ENCODE data around the gene PRXL2B. TPM values are rescaled to one million over a fixed set of nuclear protein-coding genes. Genes with fewer than 3 reads are reported as not detected.

PRXL2B gene
- polyA plus RNA-seq, 3 donors: 39.7 to 50.5 (median 48.7) TPM

DNA sequence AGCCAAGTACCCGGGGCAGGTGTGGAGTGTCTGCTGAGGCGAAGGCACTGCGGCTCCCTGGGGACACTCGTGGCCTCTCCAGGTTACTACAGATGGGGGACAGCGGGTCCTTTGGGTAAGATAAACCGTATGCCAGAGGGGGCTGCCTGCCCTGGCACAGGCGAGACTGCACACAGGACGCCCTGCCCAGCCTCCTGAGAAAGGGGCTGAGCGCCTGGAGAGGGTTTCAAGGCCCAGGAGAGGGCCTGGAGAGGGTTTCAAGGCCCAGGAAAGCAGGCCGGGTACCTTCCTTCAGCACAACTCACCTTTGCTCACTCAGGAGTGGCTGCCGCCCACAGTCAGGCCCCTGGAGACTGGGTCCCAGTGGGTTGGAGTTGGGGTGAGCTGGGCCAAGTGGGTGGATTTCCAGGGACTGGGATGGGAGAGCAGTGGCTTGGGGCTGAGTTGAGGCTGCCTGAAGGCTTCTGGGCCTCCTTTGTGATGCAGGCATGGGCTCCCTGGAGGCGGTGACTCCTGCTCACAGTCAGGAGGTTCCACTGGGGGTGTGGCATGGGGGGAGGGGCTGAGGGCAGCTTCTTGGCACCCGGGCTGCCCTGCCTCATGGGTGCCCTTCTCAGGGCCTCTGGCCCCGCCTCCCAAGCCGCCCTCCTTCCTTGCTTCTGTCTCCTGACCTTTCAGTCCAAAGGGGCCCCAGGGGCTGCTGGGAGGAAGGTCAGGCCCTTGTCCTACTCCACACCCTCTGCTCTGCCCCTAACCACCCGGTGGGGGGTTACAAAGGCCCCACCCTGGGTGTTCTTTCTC lies 46.2 kb downstream of the PRXL2B start, which contains the start of gene MMEL1:
TSS of gene MMEL1 (minus strand) at position 456 of the 801 bp plus-strand sequence. CDS start 3,532 bp downstream, outside the sequence.
- no peak for DNase-seq

DNA sequence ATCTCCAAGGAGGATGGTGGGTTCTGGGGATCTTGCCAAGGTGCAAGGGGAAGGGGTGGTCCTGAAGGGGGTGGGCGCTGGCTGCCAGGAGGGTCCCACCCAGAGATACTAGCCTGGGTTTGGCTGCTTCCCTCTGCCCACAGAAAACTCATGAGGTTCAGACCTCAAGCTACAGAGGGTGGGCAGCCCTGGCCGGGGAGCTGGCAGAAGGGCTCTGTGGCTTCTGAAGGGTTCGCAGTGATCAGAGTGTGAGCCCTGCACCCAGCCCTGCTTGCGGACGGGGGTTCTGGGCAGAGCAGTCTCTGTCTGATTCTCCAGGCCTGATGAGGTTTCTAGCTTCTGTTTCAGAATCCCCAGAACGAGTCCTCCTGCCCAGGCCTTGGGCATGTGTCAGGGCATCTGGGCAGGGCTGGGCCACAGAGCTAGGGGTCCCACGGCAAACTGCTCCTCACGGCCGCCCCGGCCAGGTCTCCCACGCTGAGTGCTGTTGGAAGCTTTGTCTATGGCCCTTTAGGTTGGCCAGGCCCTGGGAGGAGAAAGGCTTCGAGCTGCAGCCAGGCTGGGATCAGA lies 46.9 kb downstream of the PRXL2B start:
- DNase-seq: no peak

DNA sequence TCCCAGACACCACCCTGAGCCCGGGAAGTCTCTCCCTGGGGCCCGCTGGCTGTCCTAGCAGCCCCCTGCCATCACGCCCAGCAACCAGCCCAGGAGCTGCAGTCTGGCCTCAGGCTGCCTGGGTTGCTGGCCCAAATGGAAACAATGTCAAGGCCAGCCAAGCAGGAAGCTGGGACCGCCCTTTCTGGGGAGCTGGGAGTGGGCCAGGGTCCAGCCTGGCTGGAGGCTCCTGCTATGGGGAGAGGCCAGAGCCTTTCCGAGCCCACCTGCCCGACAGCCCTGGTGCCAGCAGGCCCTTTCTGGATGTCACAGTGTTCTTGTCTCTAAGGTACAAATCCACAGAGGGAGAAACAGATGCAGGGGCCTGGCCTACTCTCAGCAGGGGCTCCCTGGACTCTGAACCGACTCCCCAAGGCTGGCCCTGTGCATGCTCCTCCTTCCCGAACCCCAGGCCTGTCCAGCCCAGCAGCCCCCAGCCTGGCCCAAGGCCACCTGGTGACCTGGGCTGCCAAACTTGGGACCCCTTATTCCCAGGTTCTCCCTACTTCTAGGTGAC lies 47.4 kb downstream of the PRXL2B start:
- DNase-seq: no peak

DNA sequence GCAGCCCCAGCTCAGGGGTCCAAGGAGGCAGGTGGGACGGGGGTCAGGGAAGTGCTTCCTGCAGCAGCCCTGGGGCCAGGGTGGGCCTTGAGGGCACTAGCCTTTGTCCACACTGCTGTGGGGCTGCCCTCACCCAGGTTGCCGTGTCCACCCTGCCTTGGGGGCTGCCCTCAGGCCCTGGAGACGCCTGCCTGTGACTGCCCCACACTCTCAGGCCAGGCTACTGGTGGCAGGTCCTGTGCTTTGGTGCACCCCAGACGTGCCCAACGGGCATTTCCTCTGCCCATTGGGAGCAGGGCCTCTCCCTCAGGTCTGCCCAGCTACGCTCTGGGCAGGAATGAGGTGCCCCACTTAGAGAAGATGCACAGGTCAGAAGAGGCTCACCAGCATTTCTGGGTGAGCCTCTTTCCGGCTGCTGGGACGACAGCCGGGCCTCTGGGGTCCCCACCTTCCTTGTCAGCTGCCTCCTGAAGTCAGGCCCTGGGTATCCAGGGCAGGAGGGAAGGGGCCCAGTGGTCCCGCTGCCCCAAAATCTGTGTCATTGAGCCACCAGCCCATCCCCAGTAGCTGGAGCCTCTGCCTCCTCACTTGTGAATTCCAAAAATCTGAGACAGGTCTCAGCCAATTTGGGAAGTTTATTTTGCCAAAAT lies 48.9 kb downstream of the PRXL2B start:
- DNase-seq: no peak

DNA sequence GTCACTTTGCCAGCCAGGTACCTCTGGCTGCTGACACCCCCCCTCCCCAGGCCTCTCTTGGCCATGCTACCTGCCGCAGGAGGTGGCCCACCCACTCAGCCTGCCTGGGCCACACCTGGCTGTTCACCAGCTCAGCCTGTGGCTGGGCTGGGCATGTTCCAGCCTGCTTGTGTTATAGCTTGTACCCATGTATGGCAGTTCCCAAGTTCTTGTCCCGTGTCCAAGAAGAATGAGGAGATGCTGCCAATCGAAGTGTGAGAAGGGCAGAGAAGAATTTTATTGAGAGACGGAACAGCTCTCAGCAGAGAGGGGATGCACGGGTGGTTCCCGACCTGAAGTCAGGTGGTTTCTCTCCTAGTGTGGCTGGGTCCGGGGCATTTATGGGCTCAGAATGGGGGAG lies 50.2 kb downstream of the PRXL2B start:
- DNase-seq: no peak

DNA sequence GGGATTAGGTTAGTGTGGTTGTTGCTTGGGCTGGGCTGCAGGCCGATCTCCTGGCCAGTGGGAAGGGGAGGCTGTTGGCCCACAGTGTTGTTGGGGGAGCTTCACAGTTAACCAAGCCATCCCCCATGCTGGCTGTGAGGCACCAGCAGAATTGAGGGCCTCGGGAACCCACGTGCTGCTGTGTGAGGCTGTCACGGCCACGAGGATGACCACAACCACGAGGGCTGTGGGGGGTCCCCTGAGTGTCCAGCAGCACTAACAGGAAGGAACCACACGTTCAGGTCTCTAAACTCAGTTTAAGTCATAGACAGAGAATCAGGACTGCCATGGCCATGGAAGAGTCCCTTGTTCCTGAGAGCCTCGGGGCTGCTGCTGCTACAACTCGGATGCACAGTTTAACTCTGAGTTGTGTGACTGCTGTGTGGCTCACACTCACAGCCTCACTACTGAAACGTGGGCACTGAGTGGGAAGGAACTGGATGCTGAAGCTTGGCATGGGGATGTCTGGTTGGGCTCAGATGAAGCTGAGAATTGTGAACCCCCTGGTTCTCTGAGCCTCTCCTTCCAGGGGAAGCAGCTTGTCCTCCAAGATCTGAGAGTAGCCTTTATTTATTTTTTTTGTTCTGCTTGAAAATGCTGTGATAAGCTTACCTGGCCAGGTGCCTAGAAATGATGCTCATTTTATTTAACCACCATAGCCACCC lies 51.0 kb downstream of the PRXL2B start:
- DNase-seq: no peak

DNA sequence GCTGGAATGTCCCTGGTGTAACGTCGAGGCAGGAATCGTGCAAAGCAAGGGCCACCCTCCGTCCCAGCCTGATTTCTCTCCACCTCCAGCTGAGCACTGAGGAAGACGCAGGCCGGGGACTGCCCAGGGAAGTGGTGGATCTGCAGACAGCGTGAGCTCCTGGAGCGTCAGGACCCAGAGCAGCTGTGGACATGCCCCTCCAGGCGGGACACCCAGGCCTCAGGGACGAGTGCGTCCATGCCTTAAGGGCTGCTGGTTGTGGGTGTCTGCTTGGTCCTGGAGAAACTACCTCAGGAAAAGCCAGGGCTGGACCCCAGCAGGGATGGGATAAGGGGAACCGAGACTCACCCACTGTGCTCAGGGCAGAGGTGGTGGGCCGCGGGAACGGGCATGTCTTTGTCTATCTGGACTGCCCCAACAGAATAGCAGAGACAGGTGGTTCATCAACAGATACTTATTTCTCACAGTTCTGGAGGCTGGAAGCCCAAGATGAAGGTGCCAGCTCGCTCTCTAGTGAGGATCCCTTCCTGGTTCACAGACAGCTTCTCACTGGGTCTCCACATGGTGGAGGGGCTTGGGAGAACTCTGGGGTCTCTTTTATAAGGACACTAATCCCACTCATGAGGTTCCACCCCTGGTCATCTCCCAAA lies 52.0 kb downstream of the PRXL2B start:
- no peak for DNase-seq

DNA sequence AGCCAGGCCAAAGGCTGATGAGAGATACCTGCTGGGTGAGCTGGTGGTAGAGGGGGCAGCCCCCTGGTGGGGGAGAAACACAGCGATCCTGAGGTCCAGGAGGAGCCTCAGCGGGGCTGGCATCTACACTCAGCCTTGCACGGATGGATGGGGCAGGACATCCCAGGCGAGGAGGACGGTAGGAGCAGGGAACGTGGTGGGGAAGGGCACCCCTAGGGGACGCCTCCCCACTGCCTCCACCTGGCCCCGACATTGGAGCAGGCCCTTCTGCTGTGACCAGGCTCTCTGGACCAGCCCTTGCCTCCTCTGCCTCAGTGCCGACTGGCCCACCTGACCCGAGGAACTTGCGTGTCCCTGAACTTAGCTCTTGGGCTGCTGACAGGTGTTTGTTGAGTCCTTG lies 52.6 kb downstream of the PRXL2B start:
- no peak for DNase-seq

DNA sequence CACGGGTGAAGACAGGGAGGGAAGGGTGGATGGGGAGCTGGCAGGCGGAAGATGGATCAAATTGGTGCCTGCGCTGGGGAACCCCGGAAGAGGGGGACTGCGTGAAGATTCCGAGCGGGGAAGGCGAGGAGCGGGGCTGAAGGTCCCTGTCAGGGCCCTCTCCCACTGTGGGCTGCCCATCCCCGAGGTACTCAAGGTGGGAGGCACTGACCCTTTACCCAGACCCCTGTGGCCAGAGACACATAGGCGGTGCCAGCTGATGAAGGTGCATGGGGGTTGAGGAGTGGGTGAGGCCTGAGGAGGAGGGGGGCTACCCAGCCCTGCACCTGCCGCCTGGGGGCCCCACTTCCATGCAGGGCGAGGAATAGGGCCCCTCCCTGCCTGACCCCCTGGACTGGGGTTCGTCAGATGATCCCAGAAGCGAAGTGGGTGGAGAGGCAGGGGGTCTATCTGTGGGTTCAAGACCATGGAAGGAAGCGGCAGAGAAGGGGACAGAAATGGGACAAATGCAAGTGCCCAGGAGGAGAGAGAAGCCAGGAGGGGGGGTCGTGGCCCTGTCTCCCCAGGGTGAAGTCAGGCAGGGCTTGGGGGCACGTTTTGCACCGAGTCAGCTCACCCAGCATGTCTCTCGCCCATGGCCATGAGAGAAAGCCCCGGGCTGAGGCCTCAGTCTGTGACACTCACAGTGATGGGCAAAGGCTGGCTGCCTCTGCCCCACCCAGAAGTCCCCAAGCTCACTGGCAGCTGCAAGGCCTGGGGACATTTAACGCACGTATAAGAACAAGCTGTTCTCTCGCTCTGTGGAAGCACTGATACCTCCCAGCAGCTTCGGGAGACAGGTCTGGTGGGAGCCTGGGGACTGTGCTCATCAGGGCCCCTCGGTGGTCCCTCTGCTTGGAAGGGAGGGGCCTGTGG lies 53.3 kb downstream of the PRXL2B start:
- no peak for DNase-seq

DNA sequence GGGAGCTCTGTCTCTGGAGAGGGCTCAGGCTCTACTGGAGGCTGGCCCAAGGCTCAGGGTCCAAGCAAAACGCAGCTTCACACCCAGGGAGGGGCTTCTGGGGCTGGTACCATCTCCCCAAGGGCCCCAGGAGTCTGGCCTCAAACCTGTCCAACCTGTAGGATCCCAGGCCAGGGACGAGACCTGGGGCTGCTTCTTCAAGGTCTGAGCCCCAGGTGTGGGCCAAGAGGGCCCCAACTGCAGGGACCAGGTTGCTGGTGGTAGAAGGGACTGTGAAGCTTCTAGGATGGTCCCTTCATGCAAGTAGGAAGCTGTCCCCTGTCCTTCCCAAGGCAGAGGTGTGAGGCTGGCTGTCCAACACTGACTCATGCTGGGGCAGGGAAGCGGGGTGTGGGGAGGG lies 54.0 kb downstream of the PRXL2B start:
- DNase-seq: no peak

Other genes with a start within 250 kb of the PRXL2B start
- gene MORN1, start 195.2 kb upstream of the PRXL2B start, polyA plus RNA-seq (ENCODE audit: insufficient read length in 3 of 3): 10 to 100 TPM; 13.8 to 19.9 (median 17.9) TPM
- 100 to 1,000 TPM; 119 to 127 (median 122) TPM for gene RER1, start 194.9 kb upstream of the PRXL2B start, polyA plus RNA-seq (ENCODE audit: insufficient read length in 3 of 3)
- gene PEX10, start 174.2 kb upstream of the PRXL2B start, polyA plus RNA-seq (ENCODE audit: insufficient read length in 3 of 3): 10 to 100 TPM; 25.2 to 32.0 (median 28.3) TPM
- gene PLCH2, start 110.5 kb upstream of the PRXL2B start, polyA plus RNA-seq (ENCODE audit: insufficient read length in 3 of 3): 1 to 10 TPM; 1.5 to 1.8 (median 1.7) TPM
- gene PANK4, start 60.2 kb upstream of the PRXL2B start, polyA plus RNA-seq (ENCODE audit: insufficient read length in 3 of 3): 10 to 100 TPM; 28.4 to 33.0 (median 29.0) TPM
- gene HES5, start 56.5 kb upstream of the PRXL2B start, polyA plus RNA-seq (ENCODE audit: insufficient read length in 3 of 3): under 1 TPM; 0.52 to 0.87 (median 0.58) TPM
- gene TNFRSF14, start 30.4 kb upstream of the PRXL2B start, polyA plus RNA-seq (ENCODE audit: insufficient read length in 3 of 3): 10 to 100 TPM; 21.0 to 27.7 (median 23.8) TPM
- gene MMEL1, start 46.2 kb downstream of the PRXL2B start, polyA plus RNA-seq (ENCODE audit: insufficient read length in 3 of 3): 1 to 10 TPM; 3.2 to 3.7 (median 3.3) TPM
- 1 to 10 TPM in 2 of 3 donors, under 1 TPM in 1; 0.97 to 1.4 (median 1.2) TPM for gene TTC34, start 214.9 kb downstream of the PRXL2B start, polyA plus RNA-seq (ENCODE audit: insufficient read length in 3 of 3)

Measured in renal pelvis (tissue), 4 donors.